Activated T-helper 1 cell treated with Interleukin-2 at 50 U/mL for 16 hours (primary cell): Measurements from ENCODE around the gene POU2F1.
"Not testable (repeated sequence)": the region's sequence is repeated elsewhere in the genome, so short reads cannot be mapped to it uniquely, and the experiment has no call there.

ENCODE experiments used
- DNase-seq: peaks from one replicate; pipeline ENCODE4 v3.0.0-alpha.2; 2020; ENCODE audit warnings: low read depth

POU2F1 gene

GRCh38 chr1:167314671-167315070, 94.0 kb downstream of the POU2F1 start:
- DNase-seq = no peak

DNA sequence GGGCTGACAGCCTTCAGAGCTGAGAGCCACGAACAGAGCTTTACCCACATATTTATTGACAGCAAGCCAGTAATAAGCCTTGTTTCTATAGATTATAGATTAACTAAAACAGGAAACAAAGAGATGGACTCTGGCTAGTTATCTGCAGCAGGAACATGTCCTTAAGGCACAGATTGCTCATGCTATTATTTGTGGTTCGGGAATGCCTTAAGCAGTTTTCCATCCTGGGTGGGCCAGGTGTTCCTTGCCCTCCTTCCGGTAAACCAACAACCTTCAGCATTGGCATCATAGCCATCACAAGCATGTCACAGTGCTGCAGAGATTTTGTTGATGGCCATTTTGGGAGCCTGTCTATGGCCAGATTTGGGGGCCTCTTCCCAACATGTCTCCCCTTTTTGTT, 96.8 kb downstream of the POU2F1 start:
- no peak for DNase-seq

- not testable (repeated sequence) for DNase-seq
These were observed 98.5 kb downstream of the POU2F1 start for GRCh38 chr1:167319206-167319605.

GRCh38 chr1:167322483-167322882, 101.8 kb downstream of the POU2F1 start:
- DNase-seq = no peak

DNA sequence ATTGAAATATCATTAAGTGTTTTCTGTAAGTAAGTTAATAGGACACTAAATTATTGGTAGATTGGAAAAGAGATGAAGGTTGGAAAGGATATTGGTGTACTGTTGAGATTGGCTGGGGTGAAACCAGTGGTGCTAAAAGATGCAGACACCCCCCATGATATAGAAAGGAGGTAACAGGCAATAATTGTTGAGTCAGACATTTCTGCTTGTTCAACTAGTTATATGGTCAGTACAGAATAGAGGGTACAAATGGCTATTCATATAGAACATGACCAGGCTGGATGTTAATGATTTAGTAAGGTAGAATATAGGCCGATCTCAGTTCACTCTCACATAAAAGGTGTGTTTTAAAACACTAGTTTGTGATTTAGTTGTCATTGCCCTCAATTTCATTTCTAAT, 104.5 kb downstream of the POU2F1 start:
- DNase-seq = no peak

DNA sequence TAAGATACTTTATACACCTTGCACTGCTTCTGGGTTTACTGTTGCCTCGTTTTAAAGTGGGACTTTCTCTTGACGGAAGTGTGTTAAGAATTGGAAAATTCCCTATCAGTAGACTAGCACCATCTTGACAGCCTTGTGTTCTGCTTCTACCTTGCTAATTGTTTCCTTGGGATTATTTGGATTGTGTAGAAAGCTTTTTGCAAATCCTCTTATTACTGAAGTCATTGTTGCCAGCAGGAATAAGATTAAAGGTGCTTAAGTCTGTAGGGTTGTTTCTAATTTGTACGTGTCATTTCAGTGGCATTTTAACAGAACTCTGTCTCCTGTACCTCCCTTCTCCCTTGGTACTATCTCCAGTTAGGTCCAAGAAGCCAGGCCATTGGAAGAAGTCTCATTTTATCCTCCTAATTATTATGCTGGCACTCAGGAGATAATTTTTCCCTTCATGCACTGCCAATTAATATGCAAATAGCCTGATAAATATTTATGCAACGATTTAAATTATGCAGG, 107.7 kb downstream of the POU2F1 start:
- no peak for DNase-seq

- no peak for DNase-seq
These were observed 108.3 kb downstream of the POU2F1 start for GRCh38 chr1:167328816-167329483.

DNA sequence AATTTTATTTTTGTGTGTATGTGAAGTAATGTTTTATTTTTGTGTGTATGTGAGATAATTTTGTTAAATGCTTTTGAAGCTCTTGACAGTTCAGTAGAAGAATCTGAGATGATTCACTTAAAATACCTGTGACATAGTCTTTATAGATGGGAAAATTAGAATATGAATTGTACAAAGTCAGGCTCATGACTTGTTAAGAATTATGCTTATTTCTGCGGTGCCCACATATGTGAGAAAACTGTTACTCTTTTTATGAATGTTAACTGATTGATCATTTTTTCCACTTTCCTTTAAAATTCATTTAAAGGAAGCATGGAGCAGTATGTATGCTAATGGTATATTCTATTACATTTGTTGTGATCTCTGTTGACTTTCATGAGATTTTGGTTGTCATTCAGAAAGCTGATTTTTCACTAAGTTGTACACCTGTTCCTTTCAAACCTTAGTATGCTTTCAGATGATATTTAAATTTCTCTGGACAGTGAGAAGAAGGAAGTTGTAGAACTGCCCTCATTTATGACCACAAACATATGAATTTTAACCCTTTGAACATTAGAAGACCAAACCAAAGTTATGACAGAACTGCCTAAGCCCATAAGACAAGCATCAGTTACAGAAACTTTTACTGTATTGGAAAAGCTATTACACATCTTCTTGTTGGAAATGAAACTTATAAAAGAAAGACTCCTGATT, 110.1 kb downstream of the POU2F1 start:
- no peak for DNase-seq

GRCh38 chr1:167331650-167332049, 111.0 kb downstream of the POU2F1 start:
- DNase-seq = no peak

GRCh38 chr1:167332503-167332902, 111.8 kb downstream of the POU2F1 start:
- DNase-seq = no peak

DNA sequence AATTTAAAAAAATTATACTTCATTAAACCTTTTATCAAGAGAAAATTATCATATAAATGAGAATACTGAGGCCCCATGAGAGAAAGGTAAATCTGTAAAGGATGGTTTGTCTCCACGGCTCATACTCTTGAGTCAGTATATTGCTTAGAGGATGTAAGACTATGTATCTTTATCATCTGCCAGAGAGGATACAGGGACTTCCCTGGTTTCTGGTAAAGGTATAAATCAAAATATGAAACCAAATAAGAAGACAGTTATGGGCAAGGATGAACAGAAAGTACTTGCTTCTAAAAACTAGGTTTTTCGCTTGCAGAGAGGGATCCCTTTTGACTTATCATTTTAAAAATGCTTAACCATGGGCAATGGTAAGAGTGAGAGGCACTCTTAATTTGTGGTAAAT, 112.4 kb downstream of the POU2F1 start:
- DNase-seq = no peak

DNA sequence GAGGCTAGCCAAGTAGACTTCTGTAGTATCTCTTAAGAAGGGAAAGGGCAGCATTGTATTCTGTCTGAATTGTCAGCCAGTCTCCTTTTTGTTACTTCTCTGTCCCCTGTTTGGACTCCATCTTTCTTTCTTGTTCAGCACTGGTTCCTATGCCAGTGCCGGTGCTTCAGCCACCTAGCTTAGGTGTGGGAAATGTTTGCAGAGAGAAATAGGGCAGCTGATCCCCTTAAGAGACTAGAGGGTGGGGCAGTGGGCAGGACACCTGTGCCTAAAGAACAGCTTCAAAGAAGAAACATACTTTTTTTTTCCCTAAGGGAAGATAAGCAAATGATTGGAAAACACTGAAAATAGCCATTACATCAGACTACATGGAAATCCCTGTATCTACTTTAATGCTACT, 113.0 kb downstream of the POU2F1 start:
- no peak for DNase-seq

GRCh38 chr1:167339405-167339804, 118.7 kb downstream of the POU2F1 start:
- no peak for DNase-seq

DNA sequence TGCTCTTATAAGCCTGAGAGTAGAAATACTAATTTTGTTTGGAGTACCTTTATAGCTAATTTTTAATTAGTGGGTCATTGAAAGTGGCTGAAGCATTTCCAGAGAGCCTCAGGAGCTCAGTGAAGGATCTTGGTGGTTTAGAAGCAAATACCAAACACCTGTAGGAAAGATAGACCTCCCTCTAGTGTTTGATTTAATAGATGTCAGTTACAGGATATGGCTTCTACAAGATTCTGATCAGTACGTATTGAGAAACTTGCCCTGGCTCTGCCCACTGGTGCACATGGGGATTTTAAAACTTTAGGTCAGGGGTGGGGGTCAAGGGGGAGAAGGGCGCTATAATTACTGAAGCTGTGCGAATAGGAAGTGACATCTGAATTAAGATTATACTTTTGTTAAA, 122.2 kb downstream of the POU2F1 start:
- no peak for DNase-seq

DNA sequence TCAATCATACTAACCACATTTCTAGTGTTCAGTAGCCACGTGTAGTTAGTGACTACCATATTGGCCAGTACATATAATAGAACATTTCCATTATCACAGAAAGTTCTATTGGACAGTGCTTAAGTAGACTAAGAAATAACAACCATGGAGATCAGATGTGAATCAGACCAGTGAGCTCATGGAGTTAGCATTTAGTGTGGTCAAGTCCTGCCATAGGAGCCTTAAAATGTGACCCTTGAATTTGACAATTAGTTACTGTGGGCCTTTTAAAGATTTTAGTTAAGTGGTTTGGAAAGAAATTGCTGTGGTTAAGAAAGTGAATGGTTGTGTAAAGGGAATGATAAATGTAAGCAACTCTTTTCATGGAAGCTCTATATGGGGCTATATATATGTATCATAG, 123.4 kb downstream of the POU2F1 start:
- no peak for DNase-seq

DNA sequence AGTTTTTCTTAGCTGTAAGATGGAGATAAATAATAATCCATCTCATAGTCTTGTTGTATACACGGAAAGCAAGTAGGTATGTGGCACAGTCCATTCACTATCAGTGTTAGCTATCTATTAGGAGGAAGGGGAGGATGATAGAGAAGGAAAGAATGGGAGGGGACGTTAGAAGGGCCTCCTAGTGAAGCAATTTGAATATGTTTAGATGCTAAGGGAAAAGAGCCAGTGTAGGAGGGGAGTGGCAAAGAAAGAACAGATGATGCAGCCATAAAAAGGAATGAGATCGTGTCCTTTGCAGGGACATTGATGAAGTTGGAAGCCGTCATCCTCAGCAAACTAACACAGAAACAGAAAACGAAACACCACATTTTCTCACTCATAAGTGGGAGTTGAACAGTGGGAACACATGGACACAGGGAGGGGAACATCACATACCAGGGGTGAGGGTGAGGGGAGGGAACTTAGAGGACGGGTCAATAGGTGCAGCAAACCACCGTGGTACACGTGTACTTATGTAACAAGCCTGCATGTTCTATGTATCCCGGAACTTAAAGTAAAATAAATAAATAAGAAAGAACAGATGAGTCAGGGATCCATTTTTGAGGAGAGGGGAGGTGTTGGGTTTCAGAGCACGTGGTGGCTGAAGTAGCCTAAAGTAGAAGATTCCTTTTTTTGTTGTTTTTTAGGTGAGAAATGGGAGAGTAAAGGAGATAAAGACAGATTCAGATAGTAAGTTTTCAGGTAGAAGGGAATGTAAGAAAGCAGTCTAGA, 124.1 kb downstream of the POU2F1 start:
- no peak for DNase-seq

DNA sequence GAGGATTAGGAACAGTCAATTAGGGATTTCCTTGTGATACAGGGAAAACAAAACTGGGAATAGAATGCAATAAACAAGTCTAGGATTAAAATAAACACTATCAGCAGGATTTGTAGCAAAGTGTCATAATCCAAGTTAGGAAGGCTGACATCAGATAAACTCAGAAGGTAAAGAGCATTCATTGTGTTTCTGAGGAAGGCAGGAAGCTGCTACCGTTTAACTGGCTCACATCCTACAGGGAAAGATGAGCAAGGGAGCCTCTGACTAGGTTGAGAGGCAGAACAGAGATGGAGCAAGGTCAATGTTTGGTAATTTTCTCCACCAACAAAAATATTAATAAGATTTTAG, 124.7 kb downstream of the POU2F1 start:
- DNase-seq = no peak

DNA sequence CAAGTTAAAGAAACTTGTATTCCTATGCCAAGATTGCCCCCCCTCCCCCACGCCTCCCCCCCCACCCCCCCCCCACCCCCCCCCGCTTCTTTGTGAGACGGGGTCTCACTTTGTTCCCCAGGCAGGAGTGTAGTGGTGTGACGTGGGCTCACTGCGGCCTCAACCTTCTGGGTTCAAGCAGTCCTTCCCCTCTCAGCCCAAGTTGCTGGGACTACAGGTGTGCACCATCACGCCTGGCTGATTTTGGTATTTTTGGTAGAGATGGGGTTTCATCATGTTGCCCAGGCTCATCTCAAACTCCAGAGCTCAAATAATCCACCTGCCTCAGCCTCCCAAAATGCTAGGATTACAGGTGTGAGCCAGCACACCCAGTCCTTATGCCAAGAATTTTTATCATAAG, 136.6 kb downstream of the POU2F1 start:
- no peak for DNase-seq

DNA sequence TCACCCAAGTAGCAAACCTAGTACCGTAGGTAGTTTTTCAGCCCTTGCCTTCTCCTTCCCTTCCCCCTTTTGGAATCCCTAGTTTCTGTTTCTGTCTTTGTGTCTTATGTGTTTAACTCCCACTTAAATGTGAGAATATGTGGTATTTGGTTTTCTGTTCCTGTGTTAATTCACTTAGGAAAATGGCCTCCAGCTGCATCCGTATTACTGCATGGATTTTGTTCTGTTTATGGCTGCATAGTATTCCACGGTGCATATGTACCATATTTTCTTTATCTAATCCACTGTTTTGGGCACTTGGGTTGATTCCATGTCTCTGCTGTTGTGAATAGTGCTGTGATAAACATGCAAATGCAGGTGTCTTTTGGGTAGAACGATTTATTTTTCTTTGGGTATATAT, 138.6 kb downstream of the POU2F1 start:
- no peak for DNase-seq

GRCh38 chr1:167360120-167360519, 139.4 kb downstream of the POU2F1 start:
- DNase-seq = no peak

GRCh38 chr1:167362638-167363037, 142.0 kb downstream of the POU2F1 start:
- no peak for DNase-seq

DNA sequence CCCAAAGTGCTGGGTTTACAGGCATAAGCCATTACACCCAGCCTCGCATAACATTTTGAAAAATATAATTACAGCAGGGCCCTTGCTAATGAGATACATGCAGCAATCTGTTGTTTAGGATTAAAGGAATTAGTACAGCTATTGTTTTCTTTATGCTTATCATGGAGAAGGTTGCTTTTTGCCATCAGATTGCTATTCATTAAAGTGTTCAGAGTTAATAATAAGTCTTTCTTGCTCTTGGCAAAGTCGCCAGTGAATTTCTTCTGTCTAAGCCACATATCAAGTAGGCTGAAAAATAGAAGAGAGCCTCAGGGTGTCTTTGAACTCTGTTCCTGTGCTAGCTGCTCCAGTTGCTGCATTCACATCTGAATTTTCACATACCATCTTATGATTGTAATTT, 144.1 kb downstream of the POU2F1 start:
- DNase-seq = no peak

- DNase-seq = no peak
These were observed 144.7 kb downstream of the POU2F1 start for GRCh38 chr1:167365360-167365759.
